K562 (cell line): ENCODE data around the gene PODXL2.

ENCODE experiments used
- NFE2L1 ChIP-seq: fragments of 450-650 bp; IDR thresholded peaks from 2 replicates; pipeline ENCODE4 v1.6.1; 2016; ENCODE audit warnings: missing genetic modification characterization, low read depth, mild to moderate bottlenecking, missing compliant biosample characterization, moderate library complexity, borderline replicate concordance
- PYGO2 ChIP-seq: fragments of 450-650 bp; IDR thresholded peaks from 2 replicates; pipeline ENCODE4 v1.6.1; 2016; ENCODE audit warnings: mild to moderate bottlenecking, missing genetic modification characterization, moderate library complexity, missing compliant biosample characterization
- REST ChIP-seq, 2 experiments: fragments of 450-650 bp; formaldehyde crosslinking in 1 of 2; IDR thresholded peaks; 2 replicates each; pipeline versions ENCODE4 v1.4.0 to v1.6.1; 2014 to 2020; ENCODE audit warnings: mild to moderate bottlenecking in 2 of 2, borderline replicate concordance in 1 of 2, low read depth in 1 of 2
- ZNF512 ChIP-seq: IDR thresholded peaks from 2 replicates; pipeline ENCODE4 v1.6.1; 2016; ENCODE audit warnings: missing genetic modification characterization, missing compliant biosample characterization

- no peak for TF ChIP-seq PYGO2 (tag)
- no peak for TF ChIP-seq NFE2L1
- TF ChIP-seq ZNF512 (tag), result no peak
- no peak for TF ChIP-seq REST (IDR thresholded peaks at IDR 0.05; ENCODE audit: borderline replicate concordance)
- no peak for TF ChIP-seq REST (CRISPR knock-in tag; IDR thresholded peaks at IDR 0.05; ENCODE audit: low read depth)
Observed at GRCh38 chr3:127676456-127676855, 47.5 kb downstream of the PODXL2 start.
